WTC11 (cell line): ENCODE measurements around the gene SYK. TPM values are rescaled to one million over a fixed set of nuclear protein-coding genes. Genes with fewer than 3 reads are reported as not detected.

Source experiments
- ATAC-seq: fragments of 200-7000 bp; cut with Tn5 transposase; 2 replicates; pipeline ENCODE4 v1.10.0; 2021; ENCODE audit warnings: mild to moderate bottlenecking, moderate library complexity
- CTCF ChIA-PET: fragments of 300-600 bp; sonication (Branson Sonifier 250); formaldehyde crosslinking; loops from one replicate; lab custom pipeline; 2021; ENCODE audit warnings: antibody characterized with exemption; lab: Charles Lee
- POLR2A ChIA-PET: fragments of 350-600 bp; sonication (Branson Sonifier 250); formaldehyde crosslinking; loops from one replicate; lab custom pipeline; 2021; ENCODE audit warnings: antibody characterized with exemption; lab: Charles Lee
- DNase-seq: peaks from one replicate; pipeline ENCODE4 v3.0.0; 2021; ENCODE audit warnings: low spot score
- H3K27ac Mint-ChIP-seq: 2 replicates; pipeline ENCODE4 v1.8.0; 2021; ENCODE audit warnings: mixed read lengths
- H3K27me3 Mint-ChIP-seq: 2 replicates; pipeline ENCODE4 v1.8.0; 2021; ENCODE audit warnings: low read depth, mild to moderate bottlenecking, moderate library complexity, mixed read lengths
- H3K36me3 Mint-ChIP-seq: 2 replicates; pipeline ENCODE4 v1.8.0; 2021; ENCODE audit warnings: mixed read lengths
- H3K4me1 Mint-ChIP-seq: 2 replicates; pipeline ENCODE4 v1.8.0; 2022; ENCODE audit warnings: mixed read lengths
- H3K4me3 Mint-ChIP-seq: 2 replicates; pipeline ENCODE4 v1.8.0; 2021; ENCODE audit warnings: mild to moderate bottlenecking, moderate library complexity, mixed read lengths
- H3K9me3 Mint-ChIP-seq: 2 replicates; pipeline ENCODE4 v1.8.0; 2021; ENCODE audit warnings: mixed read lengths
- ATF3 ChIP-seq: sonication (generic); formaldehyde crosslinking; conservative IDR thresholded peaks from 2 replicates; pipeline ENCODE4 v1.8.1; 2022; ENCODE audit warnings: mild to moderate bottlenecking, missing genetic modification reagents
- CREB1 ChIP-seq: sonication (generic); formaldehyde crosslinking; IDR thresholded peaks from 2 replicates; pipeline ENCODE4 v1.8.0; 2023; ENCODE audit warnings: mild to moderate bottlenecking, missing genetic modification reagents
- CREM ChIP-seq: sonication (generic); formaldehyde crosslinking; IDR thresholded peaks from 2 replicates; pipeline ENCODE4 v1.8.1; 2022; ENCODE audit warnings: mild to moderate bottlenecking, missing genetic modification reagents, moderate library complexity
- CTCF ChIP-seq: fragments of 200-600 bp; IDR thresholded peaks from 2 replicates; pipeline ENCODE4 v1.8.0; 2022; ENCODE audit warnings: antibody characterized with exemption
- ELF4 ChIP-seq: sonication (generic); formaldehyde crosslinking; IDR thresholded peaks from 2 replicates; pipeline ENCODE4 v1.8.1; 2022; ENCODE audit warnings: low read depth, mild to moderate bottlenecking, moderate library complexity, missing genetic modification reagents
- GRHL2 ChIP-seq: fragments of 250-450 bp; sonication (Bioruptor Pico); IDR thresholded peaks from 2 replicates; pipeline ENCODE4 v1.8.0; 2022; ENCODE audit warnings: mild to moderate bottlenecking, moderate library complexity; ENCODE audit not compliant: insufficient replicate concordance, severe bottlenecking
- GTF2I ChIP-seq: fragments of 250-450 bp; sonication (Bioruptor Pico); conservative IDR thresholded peaks from 2 replicates; pipeline ENCODE4 v1.4.0; 2021; ENCODE audit warnings: mild to moderate bottlenecking
- JAZF1 ChIP-seq: fragments of 250-450 bp; sonication (Bioruptor Pico); IDR thresholded peaks from 2 replicates; pipeline ENCODE4 v1.9.0; 2021; ENCODE audit warnings: moderate library complexity, mild to moderate bottlenecking, inconsistent platforms
- PRDM15 ChIP-seq: sonication (generic); formaldehyde crosslinking; IDR thresholded peaks from 2 replicates; pipeline ENCODE4 v1.8.0; 2022; ENCODE audit warnings: missing genetic modification reagents
- RORB ChIP-seq: fragments of 250-450 bp; sonication (Bioruptor Pico); IDR thresholded peaks from 2 replicates; pipeline ENCODE4 v1.9.0; 2021; ENCODE audit warnings: mild to moderate bottlenecking
- SMAD3 ChIP-seq: sonication (generic); formaldehyde crosslinking; IDR thresholded peaks from 2 replicates; pipeline ENCODE4 v1.8.0; 2022; ENCODE audit warnings: missing genetic modification reagents, mild to moderate bottlenecking, borderline replicate concordance
- SMAD4 ChIP-seq: sonication (generic); formaldehyde crosslinking; IDR thresholded peaks from 2 replicates; pipeline ENCODE4 v1.8.0; 2022; ENCODE audit warnings: mild to moderate bottlenecking, missing genetic modification reagents
- TCF7 ChIP-seq: sonication (generic); formaldehyde crosslinking; IDR thresholded peaks from 2 replicates; pipeline ENCODE4 v1.8.0; 2022; ENCODE audit warnings: mild to moderate bottlenecking, low read depth, missing genetic modification reagents, moderate library complexity
- USF2 ChIP-seq: sonication (generic); formaldehyde crosslinking; IDR thresholded peaks from 2 replicates; pipeline ENCODE4 v1.8.1; 2023; ENCODE audit warnings: mild to moderate bottlenecking, missing genetic modification reagents, moderate library complexity
- ZNF121 ChIP-seq: sonication (generic); formaldehyde crosslinking; IDR thresholded peaks from 2 replicates; pipeline ENCODE4 v1.8.0; 2023; ENCODE audit warnings: missing genetic modification reagents
- ZSCAN18 ChIP-seq: fragments of 250-450 bp; sonication (Bioruptor Pico); IDR thresholded peaks from 2 replicates; pipeline ENCODE4 v2.1.2; 2022; ENCODE audit warnings: mild to moderate bottlenecking, moderate library complexity
- total RNA-seq: library from RNA; stranded (reverse); gene quantifications from 3 replicates; pipeline ENCODE4 v1.2.3, GENCODE V29; 2021

SYK gene
- total RNA-seq, 1 experiment from 2014 or later = 7.4 TPM

GRCh38 chr9:90841615-90842014, 40.0 kb downstream of the SYK start:
- CTCF ChIA-PET = no interaction called here

GRCh38 chr9:90842176-90842777, 40.7 kb downstream of the SYK start:
- ATAC-seq = no peak
- no peak overlapping the region for H3K4me3 Mint-ChIP-seq
- no peaks in the 10 kb centered on the region for H3K4me1 Mint-ChIP-seq
- no peaks in the 10 kb centered on the region for H3K27me3 Mint-ChIP-seq
- DNase-seq = no peak
- no peaks in the 10 kb centered on the region for H3K36me3 Mint-ChIP-seq
- H3K27ac Mint-ChIP-seq = no peak overlapping the region
- TF ChIP-seq ELF4 (CRISPR knock-in tag) (no peak), CREB1 (CRISPR knock-in tag) (no peak), RORB (CRISPR knock-in tag) (no peak), PRDM15 (CRISPR knock-in tag) (no peak), TCF7 (CRISPR knock-in tag) (no peak), USF2 (CRISPR knock-in tag) (no peak), SMAD4 (no peak), SMAD3 (no peak), JAZF1 (CRISPR knock-in tag) (no peak)
- CTCF ChIA-PET = no interaction called here
- H3K9me3 Mint-ChIP-seq = no peaks in the 10 kb centered on the region
- POLR2A ChIA-PET = no interaction called here

More at GRCh38 chr9:90841615-90842014, 40.0 kb downstream of the SYK start:
- ATAC-seq = no peak
- no peak for TF ChIP-seq CTCF
- TF ChIP-seq GRHL2 (CRISPR knock-in tag) = no peak
- no peak for TF ChIP-seq CREB1 (CRISPR knock-in tag)
- no peak for TF ChIP-seq CREM (CRISPR knock-in tag)
- TF ChIP-seq ATF3 (CRISPR knock-in tag) = no peak
- TF ChIP-seq ZSCAN18 (CRISPR knock-in tag) = no peak
- TF ChIP-seq GTF2I = no peak
- TF ChIP-seq SMAD3 = no peak
- TF ChIP-seq ZNF121 (CRISPR knock-in tag) = no peak
- H3K4me3 Mint-ChIP-seq = no peak overlapping the region
- no peak overlapping the region for H3K27ac Mint-ChIP-seq
- no peaks in the 10 kb centered on the region for H3K27me3 Mint-ChIP-seq
- H3K36me3 Mint-ChIP-seq = no peaks in the 10 kb centered on the region
- POLR2A ChIA-PET = no interaction called here
- DNase-seq = no peak
- H3K9me3 Mint-ChIP-seq = peaks cover under 1% of the 10 kb centered on the region; the same call in 1 of the 2 replicates
- no peaks in the 10 kb centered on the region for H3K4me1 Mint-ChIP-seq
